Measurements from ENCODE around the gene PSMB5.
"Not testable (repeated sequence)": the region's sequence is repeated elsewhere in the genome, so short reads cannot be mapped to it uniquely, and the experiment has no call there.

The PSMB5 gene

GRCh38 chr14:23043145-23043544 lies 8.4 kb upstream of the PSMB5 start:
- no peak for DNase-seq

- DNase-seq, result no peak
These were observed 7.7 kb upstream of the PSMB5 start, which contains the start of gene PSMB11 for GRCh38 chr14:23042162-23042965. TSS of gene PSMB11 (plus strand) at chr14:23042212. CDS start at chr14:23042226, 14 bp downstream.

DNA sequence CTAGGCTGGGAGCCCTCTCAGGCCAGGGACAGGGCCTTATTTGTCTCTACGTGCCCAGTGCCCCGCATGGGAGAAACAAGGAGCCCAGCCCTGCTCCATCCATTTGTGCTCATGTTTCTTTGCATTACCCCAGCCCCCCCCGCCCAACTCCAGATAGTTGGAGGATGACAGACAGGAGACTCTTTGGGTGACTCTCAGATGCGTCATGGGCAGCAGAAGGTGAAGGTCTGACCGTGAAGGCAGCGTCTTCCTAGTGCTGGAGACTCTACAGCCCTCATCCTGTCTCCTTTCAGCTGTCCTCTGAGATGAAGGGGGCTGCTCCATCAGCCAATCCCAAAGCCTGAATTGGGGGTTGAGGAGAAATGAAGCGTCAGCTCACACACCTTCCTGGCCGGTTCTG lies 7.0 kb upstream of the PSMB5 start:
- no peak for DNase-seq

DNA sequence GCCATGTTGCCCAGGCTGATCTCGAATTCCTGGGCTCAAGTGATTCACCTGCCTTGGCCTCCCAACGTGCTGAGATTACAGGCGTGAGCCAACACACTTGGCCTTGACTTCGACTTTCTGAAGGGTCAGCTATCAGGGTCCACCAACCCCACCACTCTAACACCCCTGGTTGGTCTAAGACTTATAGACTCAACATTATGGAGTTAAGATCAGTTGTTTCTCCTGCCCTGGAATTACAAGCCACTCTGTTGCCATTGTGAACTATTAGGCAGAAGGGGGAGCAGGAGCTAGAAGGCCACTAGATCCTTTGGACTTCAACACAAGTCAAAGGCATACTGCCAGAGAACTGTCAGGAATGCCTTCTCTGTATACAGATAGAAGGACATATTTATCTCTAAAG lies 5.4 kb upstream of the PSMB5 start:
- no peak for DNase-seq

DNA sequence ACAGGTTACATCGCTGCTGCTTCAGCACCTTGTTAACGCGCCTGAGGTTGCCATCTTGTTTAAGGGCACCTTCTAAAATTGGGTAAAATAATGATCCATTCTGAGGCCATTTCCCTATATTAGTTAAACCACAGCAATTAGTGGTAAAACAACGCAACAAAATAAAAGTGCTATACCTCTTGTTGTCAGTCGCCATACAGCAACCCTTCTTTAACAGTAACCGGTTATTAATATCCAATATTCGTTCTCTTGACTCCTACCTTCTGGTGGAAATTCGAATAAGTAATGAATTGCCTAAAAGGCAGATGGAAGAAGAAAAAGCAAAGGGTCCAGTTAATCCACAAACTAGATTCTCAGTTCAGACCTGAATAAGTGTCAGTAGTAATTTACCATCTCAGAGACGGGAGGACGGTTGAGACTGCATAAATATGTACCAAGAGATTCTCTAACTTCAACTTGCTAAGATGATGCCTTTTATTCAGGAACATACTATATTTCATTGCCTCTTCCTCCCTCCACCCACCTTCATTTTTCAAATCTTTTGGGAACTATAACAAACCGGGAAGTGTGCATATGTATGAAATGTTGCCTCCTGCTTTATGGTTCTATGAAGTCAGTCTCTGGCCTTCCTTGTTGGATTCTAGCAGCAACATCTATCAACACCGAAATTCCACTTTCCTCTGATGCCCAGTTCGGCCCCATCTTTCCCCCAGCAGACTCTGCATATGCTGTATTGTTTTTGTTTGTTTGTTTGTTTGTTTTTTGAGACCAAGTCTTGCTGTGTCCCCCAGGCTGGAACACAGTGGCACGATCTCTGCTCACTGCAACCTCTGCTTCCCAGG lies 824 bp upstream of the PSMB5 start:
- DNase-seq, result no peak

DNA sequence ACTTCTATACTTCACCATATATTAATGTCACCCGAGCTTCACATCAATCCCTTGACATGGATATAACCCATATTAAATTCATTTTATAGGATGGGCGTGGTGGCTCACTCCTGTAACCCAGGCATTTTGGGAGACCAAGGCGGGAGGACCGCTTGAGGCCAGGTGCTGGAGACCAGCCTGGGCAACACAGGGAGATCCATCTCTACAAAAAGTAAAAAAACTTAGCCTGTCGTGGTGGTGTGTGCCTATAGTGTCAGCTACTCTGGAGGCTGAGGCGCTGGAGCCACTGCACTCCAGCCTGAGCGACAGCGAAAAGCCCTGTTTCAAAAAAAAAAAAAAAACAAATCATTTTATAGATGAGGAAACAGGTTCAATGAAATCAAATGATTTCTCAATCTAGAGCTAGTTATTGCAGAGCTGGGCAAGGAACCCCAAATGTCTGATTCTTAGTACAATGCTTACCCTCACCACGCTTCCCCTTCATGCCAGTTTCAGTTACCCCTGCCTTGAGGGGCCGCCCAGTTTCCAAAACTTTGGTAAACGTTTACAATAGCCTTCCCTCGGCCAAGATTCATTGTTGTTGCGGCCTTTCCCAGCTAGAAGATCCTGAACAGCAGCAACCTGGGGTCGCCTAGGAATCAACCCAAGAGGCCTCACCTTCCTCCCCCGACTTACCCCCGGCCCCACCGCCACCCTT lies 751 bp downstream of the PSMB5 start:
- no peak for DNase-seq

DNA sequence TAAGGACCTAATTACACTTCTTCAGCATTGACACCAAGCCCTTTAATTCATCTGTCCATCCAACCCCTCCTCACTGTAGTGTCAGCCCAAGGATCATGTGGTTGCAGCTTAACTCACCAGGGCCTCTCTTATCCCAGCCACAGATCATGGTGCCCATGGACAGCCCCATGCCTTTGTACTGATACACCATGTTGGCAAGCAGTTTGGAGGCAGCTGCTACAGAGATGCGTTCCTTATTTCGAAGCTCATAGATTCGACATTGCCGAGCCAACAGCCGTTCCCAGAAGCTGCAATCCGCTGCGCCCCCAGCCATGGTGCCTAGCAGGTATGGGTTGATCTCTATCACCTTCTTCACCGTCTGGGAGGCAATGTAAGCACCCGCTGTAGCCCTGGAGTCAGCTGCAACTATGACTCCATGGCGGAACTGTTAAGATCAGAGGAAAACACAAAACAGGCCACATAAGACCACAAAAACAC lies 1.4 kb downstream of the PSMB5 start:
- no peak for DNase-seq

DNA sequence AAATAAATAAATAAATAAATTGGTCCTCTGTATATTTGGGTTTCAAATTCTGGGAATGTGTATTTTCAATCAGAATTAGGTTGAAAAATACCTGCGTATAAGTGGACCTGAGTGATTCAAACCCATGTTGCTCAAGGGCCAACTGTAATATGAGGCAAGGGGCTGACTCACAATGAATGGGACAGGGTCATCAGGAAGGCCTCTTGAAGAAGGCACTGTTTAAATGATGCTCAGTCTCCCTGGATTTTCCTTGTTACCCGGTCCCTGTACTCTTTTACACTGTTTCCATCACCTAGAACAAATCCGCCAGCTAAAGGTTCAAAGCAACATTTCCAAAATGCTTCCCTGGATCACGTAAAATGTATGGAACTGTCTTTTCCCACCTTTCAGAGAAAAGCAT lies 3.8 kb downstream of the PSMB5 start:
- DNase-seq, result no peak

- no peak for DNase-seq
These were observed 5.9 kb downstream of the PSMB5 start for GRCh38 chr14:23028799-23029198.

DNA sequence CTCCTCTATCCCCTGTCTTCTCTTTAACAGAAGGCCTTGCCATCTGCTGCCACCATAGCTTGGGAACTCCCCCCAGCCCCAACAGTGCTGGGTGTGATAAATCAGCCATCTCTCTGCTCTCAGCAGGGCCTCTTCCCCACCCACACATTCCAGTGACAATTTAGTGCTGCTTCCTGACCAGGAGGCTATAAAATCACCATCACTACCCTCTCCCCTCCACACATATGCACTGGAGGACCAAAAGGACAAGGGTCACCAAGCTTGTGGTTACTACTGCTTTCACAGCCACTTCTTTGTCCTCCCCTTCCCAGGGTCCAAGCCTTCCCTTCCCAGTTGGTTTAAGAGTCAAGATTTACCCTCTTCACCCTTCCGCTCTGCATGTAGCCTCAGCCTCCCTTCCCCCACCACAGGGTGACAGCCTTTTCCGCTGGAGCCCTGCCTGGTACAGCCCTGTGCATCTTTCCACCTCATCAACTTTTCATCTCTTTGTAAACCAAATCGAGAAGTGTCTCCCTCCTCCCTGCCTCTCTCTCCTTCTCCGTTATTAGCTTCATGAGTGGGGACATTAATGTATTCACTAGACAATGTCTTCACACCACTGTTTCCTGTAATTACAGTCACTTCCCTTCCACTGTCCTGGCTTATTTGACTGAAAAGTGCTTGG lies 9.4 kb downstream of the PSMB5 start:
- DNase-seq, result no peak

GRCh38 chr14:23024612-23025075 lies 10.1 kb downstream of the PSMB5 start:
- DNase-seq, result no peak

DNA sequence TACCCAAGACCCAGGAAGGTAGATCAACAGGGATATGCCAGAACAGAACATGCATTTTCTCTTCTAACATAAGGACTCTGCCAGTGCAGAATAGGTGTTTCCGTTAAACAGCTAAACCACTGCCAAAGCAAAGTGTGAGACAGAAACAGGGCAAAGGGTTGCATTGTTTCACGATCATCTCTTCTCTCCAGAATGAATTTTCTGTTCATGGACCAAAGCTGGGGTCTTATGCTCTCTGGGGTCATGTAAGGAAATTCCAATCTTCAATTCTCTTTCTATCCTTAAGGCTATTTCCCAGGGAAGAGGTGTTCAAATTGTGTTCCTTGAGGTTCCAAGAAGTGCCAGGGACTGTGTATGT lies 10.9 kb downstream of the PSMB5 start:
- DNase-seq, result no peak

GRCh38 chr14:23023022-23023794 lies 11.5 kb downstream of the PSMB5 start:
- DNase-seq, result no peak

GRCh38 chr14:23021889-23022442 lies 12.7 kb downstream of the PSMB5 start:
- DNase-seq, result no peak

DNA sequence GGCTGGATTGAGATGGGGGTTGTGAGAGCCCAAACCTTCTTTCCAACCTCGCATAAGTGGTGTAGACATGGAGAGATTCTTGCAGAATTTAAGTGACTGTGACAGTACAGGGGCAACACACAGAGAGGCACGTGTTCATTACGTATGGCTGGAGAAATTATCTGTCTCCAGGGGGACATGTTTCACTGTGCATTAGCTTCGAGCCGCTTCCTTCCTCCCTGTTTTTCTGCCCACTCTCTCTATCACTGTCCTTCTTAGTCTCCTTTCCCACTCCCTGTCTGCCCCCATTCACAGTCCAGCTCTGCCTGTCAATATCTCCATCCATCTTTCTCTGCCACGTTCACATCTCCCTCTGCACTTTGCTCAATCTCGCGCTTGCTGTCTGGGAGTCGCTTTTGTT lies 13.3 kb downstream of the PSMB5 start:
- no peak for DNase-seq

DNA sequence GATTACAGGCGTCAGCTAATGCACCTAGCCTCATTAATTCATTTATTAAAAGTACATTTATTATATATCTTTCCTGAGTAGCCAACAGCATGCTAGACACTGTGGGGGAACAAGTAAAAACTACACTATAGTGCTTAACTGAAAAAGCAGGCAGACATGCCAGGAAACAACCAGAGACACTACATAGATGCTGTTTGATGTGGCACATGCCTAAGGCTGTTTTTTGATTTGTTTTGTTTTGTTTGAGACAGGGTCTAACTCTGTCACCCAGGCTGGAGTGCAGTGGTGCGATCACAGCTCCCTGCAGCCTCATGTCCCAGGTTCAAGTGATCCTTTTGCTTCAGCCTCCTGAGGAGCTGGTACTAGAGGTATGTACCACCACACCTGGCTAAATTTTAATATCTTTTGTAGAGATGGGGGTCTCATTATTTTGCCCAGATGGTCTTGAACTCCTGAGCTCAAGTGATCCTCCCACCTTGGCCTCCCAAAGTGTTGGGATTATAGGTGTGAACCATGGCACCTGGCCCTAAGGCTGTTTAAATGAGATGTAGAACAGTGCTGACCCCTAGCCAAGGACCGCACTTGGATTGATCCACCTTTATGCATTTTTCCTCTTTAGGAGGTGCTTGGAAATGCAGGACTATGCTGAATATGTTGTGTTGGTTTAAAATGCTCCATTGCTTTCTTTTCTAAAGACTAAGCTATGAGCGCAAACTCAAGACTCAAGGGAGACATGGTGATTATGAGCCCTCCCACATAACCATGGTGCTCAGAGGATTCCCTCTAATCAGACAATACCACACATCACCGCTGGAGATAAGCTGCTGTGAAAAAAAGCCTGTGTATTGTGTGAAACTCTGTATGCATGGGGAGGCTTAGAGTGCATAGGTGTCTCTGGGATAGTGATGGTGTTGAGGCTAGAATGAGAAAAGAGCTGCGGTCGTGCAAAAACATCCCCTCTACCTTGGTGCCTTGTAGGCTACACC lies 14.3 kb downstream of the PSMB5 start:
- DNase-seq, result no peak

GRCh38 chr14:23018107-23018506 lies 16.6 kb downstream of the PSMB5 start:
- DNase-seq, result no peak

DNA sequence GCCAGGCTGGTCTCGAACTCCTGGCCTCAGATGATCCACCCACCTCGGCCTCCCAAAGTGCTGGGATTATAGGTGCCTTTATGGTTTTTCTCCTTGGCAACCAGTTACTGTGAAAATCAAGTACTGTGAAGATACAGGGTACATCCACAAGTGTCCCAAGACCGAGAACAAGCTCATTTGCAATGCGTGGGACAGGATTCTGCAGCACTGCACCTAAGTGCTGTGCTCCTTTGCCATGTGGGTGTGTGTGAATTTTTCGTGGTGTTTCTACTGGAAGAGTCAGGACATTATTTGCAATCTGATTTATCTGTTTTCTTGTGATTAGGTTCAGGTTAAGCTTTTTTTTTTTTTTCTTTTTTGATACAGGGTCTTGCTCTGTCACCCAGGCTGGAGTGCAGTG lies 17.6 kb downstream of the PSMB5 start:
- DNase-seq, result no peak

DNA sequence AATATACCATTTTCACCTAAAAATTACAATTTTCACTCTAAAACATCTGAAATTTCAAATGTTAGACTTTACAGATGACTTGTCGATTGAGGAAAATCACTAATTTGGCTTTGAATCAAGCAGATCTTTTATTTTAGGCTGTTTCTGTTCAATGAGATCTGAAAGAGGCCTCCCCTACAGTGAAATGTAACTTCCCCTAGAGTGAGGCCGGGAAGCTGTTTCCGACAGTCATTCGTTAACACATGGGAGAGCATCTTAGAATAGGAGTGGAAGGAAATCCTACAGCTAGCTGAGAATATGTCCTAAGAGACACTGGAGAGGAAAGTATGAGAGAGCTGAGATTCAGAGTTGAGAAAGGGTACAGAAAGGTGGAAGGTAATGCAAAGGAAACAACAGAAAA lies 19.1 kb downstream of the PSMB5 start:
- DNase-seq, result no peak

DNA sequence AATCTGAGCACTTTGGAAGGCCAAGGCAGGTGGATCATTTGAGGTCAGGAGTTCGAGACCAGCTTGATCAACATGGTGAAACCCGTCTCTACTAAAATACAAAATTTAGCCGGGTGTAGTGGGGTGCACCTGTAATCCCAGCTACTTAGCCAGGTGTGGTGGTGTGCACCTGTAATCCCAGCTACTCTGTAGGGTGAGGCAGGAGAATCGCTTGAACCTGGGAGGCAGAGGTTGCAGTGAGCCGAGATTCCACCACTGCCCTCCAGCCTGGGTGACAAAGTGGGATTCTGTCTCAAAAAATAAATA lies 21.0 kb downstream of the PSMB5 start:
- not testable (repeated sequence) for DNase-seq

Data from NCI-H226 (cell line).